Naive thymus-derived CD8-positive, alpha-beta T cell (primary cell): ENCODE results near the gene CABP2. TPM values are rescaled to one million over a fixed set of nuclear protein-coding genes. Genes with fewer than 3 reads are reported as not detected.
A peak's percentile ranks its signal among the peaks of the same experiment; 100 is the strongest.
"Not testable (repeated sequence)": the region's sequence is repeated elsewhere in the genome, so short reads cannot be mapped to it uniquely, and the experiment has no call there.

Source experiments
- ATAC-seq, 2 donors: fragments of 150-1000 bp; cut with Tn5 transposase in 1 of 2; sonication (Bioruptor Pico), chemical (Tn5 transposase) in 1 of 2; 1 replicate in 1 of 2; 2 replicates in 1 of 2; pipeline ENCODE4 v1.10.0; 2021; ENCODE audit warnings: mild to moderate bottlenecking in 2 of 2, moderate library complexity in 2 of 2
- POLR2A ChIA-PET: fragments of 350-600 bp; sonication (Branson Sonifier 250); formaldehyde crosslinking; loops from one replicate; lab custom pipeline; 2021; ENCODE audit warnings: antibody characterized with exemption; lab: Charles Lee
- DNase-seq, 10 donors: peaks; one replicate each; pipeline versions ENCODE4 v3.0.0 to v3.0.0-alpha.2; 2020 to 2022
- H3K27ac Mint-ChIP-seq, 10 donors: one replicate each; pipeline ENCODE4 v1.8.0; 2020 to 2022; ENCODE audit warnings: mild to moderate bottlenecking in 10 of 10, mixed read lengths in 10 of 10, moderate library complexity in 4 of 10, inconsistent platforms in 1 of 10
- H3K27me3 Mint-ChIP-seq, 5 donors: one replicate each; pipeline ENCODE4 v1.8.0; 2021 to 2022; ENCODE audit warnings: mixed read lengths in 5 of 5
- H3K36me3 Mint-ChIP-seq, 3 donors: one replicate each; pipeline ENCODE4 v1.8.0; 2020 to 2022; ENCODE audit warnings: mixed read lengths in 3 of 3, mild to moderate bottlenecking in 2 of 3, inconsistent platforms in 1 of 3
- H3K4me1 Mint-ChIP-seq, 4 donors: one replicate each; pipeline ENCODE4 v1.8.0; 2021 to 2022; ENCODE audit warnings: mixed read lengths in 4 of 4
- H3K4me3 Mint-ChIP-seq, 10 donors: one replicate each; pipeline ENCODE4 v1.8.0; 2020 to 2022; ENCODE audit warnings: mild to moderate bottlenecking in 10 of 10, mixed read lengths in 10 of 10, moderate library complexity in 6 of 10, inconsistent platforms in 1 of 10
- H3K9me3 Mint-ChIP-seq, 9 donors: one replicate each; pipeline ENCODE4 v1.8.0; 2020 to 2022; ENCODE audit warnings: mixed read lengths in 9 of 9, mild to moderate bottlenecking in 3 of 9, inconsistent platforms in 1 of 9, moderate library complexity in 1 of 9
- microRNA-seq: library from miRNA; unstranded; fragments of <30 nt; microRNA quantifications from one replicate; pipeline ENCODE4 v1.2.0, GENCODE V29; 2022; ENCODE audit warnings: borderline microRNAs expressed
- polyA plus RNA-seq, 3 donors: library from polyadenylated mRNA; unstranded; fragments of 300-500 nt; fragmentation: Illumina TruSeq; gene quantifications; one replicate each; pipeline ENCODE4 v1.2.3, GENCODE V29; 2021
- total RNA-seq, 8 experiments: library from RNA in 2 of 8; stranded (reverse) in 2 of 8; gene quantifications; one replicate each; pipeline ENCODE4 v1.2.3 and lab custom pipeline; 2021 to 2026

The CABP2 gene
- total and polyA plus RNA-seq, 5 experiments from 2014 or later: not detected

DNA sequence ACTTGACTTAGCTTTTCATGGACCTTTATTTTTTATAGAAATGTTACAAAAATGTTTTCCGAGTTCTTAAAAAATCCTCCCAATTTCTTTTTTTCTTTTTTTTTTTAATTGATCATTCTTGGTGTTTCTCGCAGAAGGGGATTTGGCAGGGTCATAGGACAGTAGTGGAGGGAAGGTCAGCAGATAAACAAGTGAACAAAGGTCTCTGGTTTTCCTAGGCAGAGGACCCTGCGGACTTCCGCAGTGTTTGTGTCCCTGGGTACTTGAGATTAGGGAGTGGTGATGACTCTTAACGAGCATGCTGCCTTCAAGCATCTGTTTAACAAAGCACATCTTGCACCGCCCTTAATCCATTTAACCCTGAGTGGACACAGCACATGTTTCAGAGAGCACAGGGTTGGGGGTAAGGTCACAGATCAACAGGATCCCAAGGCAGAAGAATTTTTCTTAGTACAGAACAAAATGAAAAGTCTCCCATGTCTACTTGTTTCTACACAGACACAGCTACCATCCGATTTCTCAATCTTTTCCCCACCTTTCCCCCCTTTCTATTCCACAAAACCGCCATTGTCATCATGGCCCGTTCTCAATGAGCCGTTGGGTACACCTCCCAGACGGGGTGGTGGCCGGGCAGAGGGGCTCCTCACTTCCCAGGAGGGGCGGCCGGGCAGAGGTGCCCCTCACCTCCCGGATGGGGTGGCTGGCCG, 45.7 kb downstream of the CABP2 start:
- not testable (repeated sequence) for H3K27me3 Mint-ChIP-seq, H3K4me1 Mint-ChIP-seq, H3K9me3 Mint-ChIP-seq, ATAC-seq, H3K4me3 Mint-ChIP-seq, H3K36me3 Mint-ChIP-seq, DNase-seq
- H3K27ac Mint-ChIP-seq: peak overlapping the region in 1 of 10 donors; percentile 12
- POLR2A ChIA-PET: interaction anchor here (0.7 to 1.5 kb wide), 2 partner anchors 27 to 769 kb away, joined by 4 to 5 read pairs; partner anchors contain the start of gene PITPNM1

DNA sequence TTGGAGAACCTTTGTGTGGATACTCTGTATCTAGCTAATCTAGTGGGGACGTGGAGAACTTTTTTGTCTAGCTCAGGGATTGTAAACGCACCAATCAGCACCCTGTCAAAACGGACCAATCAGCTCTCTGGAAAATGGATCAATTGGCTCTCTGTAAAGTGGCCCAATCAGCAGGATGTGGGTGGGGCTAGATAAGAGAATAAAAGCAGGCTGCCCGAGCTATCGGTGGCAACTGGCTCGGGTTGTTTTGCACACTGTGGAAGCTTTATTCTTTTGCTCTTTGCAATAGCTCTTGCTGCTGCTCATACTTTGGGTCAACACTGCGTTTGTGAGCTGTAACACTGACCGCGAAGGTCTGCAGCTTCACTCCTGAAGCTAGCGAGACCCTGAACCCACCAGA, 46.6 kb downstream of the CABP2 start:
- H3K9me3 Mint-ChIP-seq, ATAC-seq, H3K4me3 Mint-ChIP-seq, H3K36me3 Mint-ChIP-seq, H3K27ac Mint-ChIP-seq, DNase-seq, H3K4me1 Mint-ChIP-seq, H3K27me3 Mint-ChIP-seq: not testable (repeated sequence)
- POLR2A ChIA-PET: interaction anchor here (0.8 to 10.6 kb wide), 3 partner anchors 41 to 75 kb away, joined by 3 to 235 read pairs (median 3); partner anchors contain the start of genes CARNS1 and PPP1CA

DNA sequence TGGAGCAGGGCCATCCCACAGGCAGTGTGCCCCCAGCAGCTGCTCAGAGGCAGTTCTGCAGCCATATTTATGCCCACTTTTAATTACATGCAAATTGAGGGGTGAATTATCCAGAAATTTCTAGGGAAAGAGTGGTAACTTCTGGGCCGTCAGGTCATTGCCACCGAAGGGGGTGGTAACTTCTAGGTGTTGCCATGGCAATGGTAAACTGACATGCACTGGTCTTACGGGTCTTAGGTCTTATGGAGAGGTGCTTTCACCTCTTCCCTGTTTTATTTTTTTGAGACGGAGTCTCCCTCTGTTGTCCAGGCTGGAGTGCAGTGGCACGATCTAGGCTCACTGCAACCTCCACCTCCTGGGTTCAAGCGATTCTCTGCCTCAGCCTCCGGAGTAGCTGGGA, 50.4 kb downstream of the CABP2 start:
- Mint-ChIP-seq H3K27me3 (no peaks in the 10 kb centered on the region), H3K36me3 (no peaks in the 10 kb centered on the region), H3K4me1 (peaks cover 2 to 15% (median 11%) of the 10 kb centered on the region in 4 donors), H3K27ac (peak overlapping the region in 2 of 10 donors; percentile 27 to 43), H3K9me3 (no peaks in the 10 kb centered on the region), H3K4me3 (no peak overlapping the region)
- POLR2A ChIA-PET: interaction anchor here (1.9 to 10.6 kb wide), 3 partner anchors 10 to 72 kb away, joined by 5 to 235 read pairs (median 13); partner anchors contain the start of genes AIP, CARNS1 and PPP1CA
- ATAC-seq (no peak), DNase-seq (no peak)

DNA sequence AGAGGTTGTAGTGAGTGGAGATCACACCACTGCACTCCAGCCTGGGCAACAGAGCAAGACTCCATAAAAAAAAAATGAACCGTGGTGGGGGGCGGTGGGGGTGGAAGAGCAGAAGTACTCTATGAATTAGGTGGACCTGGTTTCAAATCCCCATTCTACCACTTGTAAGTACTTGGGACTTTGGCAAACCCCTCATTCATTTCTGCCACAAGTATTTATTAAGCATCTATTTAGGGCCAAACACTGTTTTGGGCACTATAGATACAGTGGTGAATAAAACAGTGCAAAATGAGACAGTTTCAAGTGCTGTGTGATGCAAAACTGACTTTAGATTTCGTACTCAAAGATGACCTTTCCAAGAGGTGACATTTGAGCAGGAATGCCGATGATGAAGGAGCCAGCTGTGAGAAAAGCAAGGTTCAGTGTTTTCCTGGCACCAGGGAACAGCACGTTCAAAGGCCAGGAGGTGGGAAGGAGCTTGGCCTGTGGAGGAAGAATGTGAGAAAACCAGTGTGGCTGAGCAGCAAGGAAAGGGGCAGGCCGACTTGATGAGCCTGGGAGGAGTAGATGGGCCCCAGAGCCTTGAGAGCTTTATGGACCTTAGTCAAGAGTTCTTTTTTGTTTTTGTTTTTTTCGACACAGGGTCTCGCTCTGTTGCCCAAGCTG, 52.8 kb downstream of the CABP2 start:
- peak overlapping the region in 6 of 10 donors; percentile 23 to 92 (median 76) for H3K4me3 Mint-ChIP-seq
- H3K27ac Mint-ChIP-seq: peak overlapping the region in 6 of 10 donors; percentile 11 to 93 (median 84)
- POLR2A ChIA-PET: interaction anchor here (0.7 to 28.8 kb wide), 9 partner anchors 9 to 70 kb away, joined by 3 to 780 read pairs (median 42); partner anchors contain the start of genes AIP, CABP4, CARNS1 and PPP1CA

DNA sequence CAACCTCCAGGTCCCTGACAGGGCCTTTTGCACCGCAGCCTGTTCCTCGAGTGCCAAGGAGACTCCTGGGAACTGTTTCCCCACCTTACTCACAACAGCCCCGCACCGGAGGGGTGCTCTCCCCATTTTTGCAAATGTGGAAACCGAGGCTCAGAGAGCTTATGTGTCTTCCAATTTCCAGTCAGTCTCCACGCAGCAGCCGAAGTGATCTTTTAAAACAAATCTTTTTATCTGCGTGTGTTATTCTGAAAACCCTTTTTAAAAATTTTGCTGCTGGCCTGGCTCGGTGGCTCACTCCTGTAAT, 53.8 kb downstream of the CABP2 start:
- no peaks in the 10 kb centered on the region for H3K36me3 Mint-ChIP-seq
- H3K27ac Mint-ChIP-seq: peak overlapping the region in 9 of 10 donors; percentile 70 to 94 (median 92)
- H3K4me1 Mint-ChIP-seq: peaks cover 13 to 37% (median 33%) of the 10 kb centered on the region in 4 donors
- POLR2A ChIA-PET: interaction anchor here (0.9 to 28.8 kb wide), 16 partner anchors 10 to 230 kb away, joined by 3 to 780 read pairs (median 20); partner anchors contain the start of genes AIP, CABP4, CARNS1 and CDK2AP2
- H3K9me3 Mint-ChIP-seq: no peaks in the 10 kb centered on the region
- ATAC-seq: no peak
- no peaks in the 10 kb centered on the region for H3K27me3 Mint-ChIP-seq
- H3K4me3 Mint-ChIP-seq: peak overlapping the region; percentile 72 to 92 (median 77)
- no peak for DNase-seq

More for the DNA sequence above, 52.8 kb downstream of the CABP2 start:
- Mint-ChIP-seq H3K27me3 (no peaks in the 10 kb centered on the region), H3K9me3 (no peaks in the 10 kb centered on the region), H3K4me1 (peaks cover 10 to 32% (median 25%) of the 10 kb centered on the region in 4 donors), H3K36me3 (no peaks in the 10 kb centered on the region)
- ATAC-seq (no peak), DNase-seq (peak in 1 of 10 donors; percentile 14)

Small RNAs within 50 kb of the gene (microRNA-seq; reads per million reads assigned to microRNA genes)
- gene MIR6752: 1.0 reads per million

Other genes starting within 250 kb of the CABP2 start
- 100 to 1,000 TPM; 189 to 206 TPM for gene ANKRD13D, start 234.1 kb downstream of the CABP2 start, total RNA-seq
- gene ANKRD13D, start 234.1 kb downstream of the CABP2 start, polyA plus RNA-seq: 10 to 100 TPM in 2 of 3 donors, 1 to 10 TPM in 1; 6.0 to 18.3 (median 10.1) TPM
- 10 to 100 TPM; 18.1 to 25.3 TPM for gene SSH3, start 219.9 kb downstream of the CABP2 start, total RNA-seq
- 1 to 10 TPM; 1.7 to 4.5 (median 3.2) TPM for gene SSH3, start 219.9 kb downstream of the CABP2 start, polyA plus RNA-seq
- gene POLD4, start 169.9 kb downstream of the CABP2 start, total RNA-seq: 100 to 1,000 TPM; 102 to 110 TPM
- 100 to 1,000 TPM in 2 of 3 donors, 10 to 100 TPM in 1; 87.7 to 105 (median 102) TPM for gene POLD4, start 169.9 kb downstream of the CABP2 start, polyA plus RNA-seq
- 1 to 10 TPM; 1.1 to 1.5 TPM for gene CLCF1, start 149.8 kb downstream of the CABP2 start, total RNA-seq
- gene CLCF1, start 149.8 kb downstream of the CABP2 start, polyA plus RNA-seq: under 1 TPM in 1 of 3 donors, not detected in 2; 0.58 TPM
- gene RAD9A, start 131.5 kb downstream of the CABP2 start, total RNA-seq: 10 to 100 TPM; 47.3 to 58.1 TPM
- gene RAD9A, start 131.5 kb downstream of the CABP2 start, polyA plus RNA-seq: 1 to 10 TPM; 6.5 to 9.4 (median 6.6) TPM
- gene PPP1CA, start 121.6 kb downstream of the CABP2 start, total RNA-seq: 100 to 1,000 TPM; 141 to 146 TPM
- gene PPP1CA, start 121.6 kb downstream of the CABP2 start, polyA plus RNA-seq: 100 to 1,000 TPM; 357 to 518 (median 403) TPM
- gene TBC1D10C, start 119.4 kb downstream of the CABP2 start, total RNA-seq: 100 to 1,000 TPM; 403 to 419 TPM
- 100 to 1,000 TPM; 231 to 307 (median 251) TPM for gene TBC1D10C, start 119.4 kb downstream of the CABP2 start, polyA plus RNA-seq
- 10 to 100 TPM; 18.5 to 21.2 TPM for gene CARNS1, start 107.8 kb downstream of the CABP2 start, total RNA-seq
- gene CARNS1, start 107.8 kb downstream of the CABP2 start, polyA plus RNA-seq: 1 to 10 TPM; 2.2 to 3.7 (median 2.3) TPM
- 10 to 100 TPM; 80.9 to 82.8 TPM for gene RPS6KB2, start 95.0 kb downstream of the CABP2 start, total RNA-seq
- 10 to 100 TPM; 41.9 to 45.9 (median 43.2) TPM for gene RPS6KB2, start 95.0 kb downstream of the CABP2 start, polyA plus RNA-seq
- gene PTPRCAP, start 85.8 kb downstream of the CABP2 start, total RNA-seq: 100 to 1,000 TPM; 212 to 215 TPM
- gene PTPRCAP, start 85.8 kb downstream of the CABP2 start, polyA plus RNA-seq: 100 to 1,000 TPM; 647 to 717 (median 686) TPM
- 10 to 100 TPM; 21.2 to 22.3 TPM for gene CORO1B, start 80.0 kb downstream of the CABP2 start, total RNA-seq
- 10 to 100 TPM in 1 of 3 donors, 1 to 10 TPM in 2; 9.2 to 12.6 (median 9.8) TPM for gene CORO1B, start 80.0 kb downstream of the CABP2 start, polyA plus RNA-seq
- not detected for gene GPR152, start 70.7 kb downstream of the CABP2 start, total RNA-seq
- gene GPR152, start 70.7 kb downstream of the CABP2 start, polyA plus RNA-seq: 1 to 10 TPM in 1 of 3 donors, under 1 TPM in 2; 0.20 to 1.2 (median 0.86) TPM
- 1 to 10 TPM; 2.9 to 3.7 TPM for gene CABP4, start 68.1 kb downstream of the CABP2 start, total RNA-seq
- gene CABP4, start 68.1 kb downstream of the CABP2 start, polyA plus RNA-seq: under 1 TPM; 0.58 to 0.96 (median 0.62) TPM
- gene TMEM134, start 54.2 kb downstream of the CABP2 start, total RNA-seq: 100 to 1,000 TPM; 105 to 111 TPM
- 100 to 1,000 TPM; 128 to 148 (median 144) TPM for gene TMEM134, start 54.2 kb downstream of the CABP2 start, polyA plus RNA-seq
- 100 to 1,000 TPM; 136 to 141 TPM for gene AIP, start 40.4 kb downstream of the CABP2 start, total RNA-seq
- gene AIP, start 40.4 kb downstream of the CABP2 start, polyA plus RNA-seq: 100 to 1,000 TPM; 146 to 169 (median 146) TPM
- 100 to 1,000 TPM; 118 to 120 TPM for gene PITPNM1, start 18.1 kb downstream of the CABP2 start, total RNA-seq
- gene PITPNM1, start 18.1 kb downstream of the CABP2 start, polyA plus RNA-seq: 10 to 100 TPM; 13.8 to 36.5 (median 15.9) TPM
- gene CDK2AP2, start 15.3 kb downstream of the CABP2 start, total RNA-seq: 10 to 100 TPM; 41.8 to 46.4 TPM
- gene CDK2AP2, start 15.3 kb downstream of the CABP2 start, polyA plus RNA-seq: 10 to 100 TPM; 75.9 to 96.8 (median 79.5) TPM
- gene GSTP1, start 60.4 kb upstream of the CABP2 start, total RNA-seq: 100 to 1,000 TPM; 177 to 186 TPM
- 100 to 1,000 TPM; 234 to 278 (median 276) TPM for gene GSTP1, start 60.4 kb upstream of the CABP2 start, polyA plus RNA-seq
- 100 to 1,000 TPM; 197 to 199 TPM for gene NDUFV1, start 83.5 kb upstream of the CABP2 start, total RNA-seq
- 100 to 1,000 TPM; 122 to 123 (median 122) TPM for gene NDUFV1, start 83.5 kb upstream of the CABP2 start, polyA plus RNA-seq
- 1 to 10 TPM; 2.0 to 3.2 TPM for gene NUDT8, start 106.5 kb upstream of the CABP2 start, total RNA-seq
- 1 to 10 TPM; 2.7 to 3.1 (median 2.7) TPM for gene NUDT8, start 106.5 kb upstream of the CABP2 start, polyA plus RNA-seq
- gene TBX10, start 116.3 kb upstream of the CABP2 start, total RNA-seq: not detected
- not detected for gene TBX10, start 116.3 kb upstream of the CABP2 start, polyA plus RNA-seq
- gene ACY3, start 127.3 kb upstream of the CABP2 start, total RNA-seq: not detected
- under 1 TPM in 2 of 3 donors, not detected in 1; 0.29 to 0.64 TPM for gene ACY3, start 127.3 kb upstream of the CABP2 start, polyA plus RNA-seq
- gene ALDH3B2, start 151.2 kb upstream of the CABP2 start, total RNA-seq: not detected
- not detected for gene ALDH3B2, start 151.2 kb upstream of the CABP2 start, polyA plus RNA-seq